ENCODE results near the gene LCE1C.

Gene LCE1C

GRCh38 chr1:152777510-152778137 is 28.8 kb downstream of the LCE1C start:
- no peaks in the 10 kb centered on the region for H3K9me3 ChIP-seq (ENCODE audit: severe bottlenecking)
- H3K27me3 ChIP-seq (ENCODE audit: insufficient read depth, poor library complexity, severe bottlenecking), result no peaks in the 10 kb centered on the region
- DNase-seq (ENCODE audit: low spot score), result no peak
- no peak overlapping the region for H3K27ac ChIP-seq (ENCODE audit: poor library complexity, severe bottlenecking)
- H3K36me3 ChIP-seq (ENCODE audit: low read depth), result no peaks in the 10 kb centered on the region
- H3K4me1 ChIP-seq (ENCODE audit: insufficient read depth, poor library complexity, severe bottlenecking), result no peaks in the 10 kb centered on the region
- no peak for ATAC-seq (ENCODE audit: low read depth)
- H3K4me3 ChIP-seq (ENCODE audit: severe bottlenecking), result no peak overlapping the region
- peak; percentile 30 for TF ChIP-seq CTCF (IDR thresholded peaks at IDR 0.05; ENCODE audit: poor library complexity, severe bottlenecking)

- DNase-seq (ENCODE audit: low spot score) (no peak), ATAC-seq (ENCODE audit: low read depth) (no peak)
- Histone ChIP-seq H3K27ac (ENCODE audit: poor library complexity, severe bottlenecking) (no peak overlapping the region), H3K27me3 (ENCODE audit: insufficient read depth, poor library complexity, severe bottlenecking) (no peaks in the 10 kb centered on the region), H3K4me1 (ENCODE audit: insufficient read depth, poor library complexity, severe bottlenecking) (no peaks in the 10 kb centered on the region), H3K4me3 (ENCODE audit: severe bottlenecking) (no peak overlapping the region), H3K36me3 (ENCODE audit: low read depth) (no peaks in the 10 kb centered on the region), H3K9me3 (ENCODE audit: severe bottlenecking) (no peaks in the 10 kb centered on the region)
- no peak for TF ChIP-seq CTCF (IDR thresholded peaks at IDR 0.05; ENCODE audit: poor library complexity, severe bottlenecking)
Observed at GRCh38 chr1:152776361-152776760, 30.1 kb downstream of the LCE1C start.

- Histone ChIP-seq H3K27me3 (ENCODE audit: insufficient read depth, poor library complexity, severe bottlenecking) (no peaks in the 10 kb centered on the region), H3K36me3 (ENCODE audit: low read depth) (no peaks in the 10 kb centered on the region), H3K4me1 (ENCODE audit: insufficient read depth, poor library complexity, severe bottlenecking) (peaks cover 4% of the 10 kb centered on the region), H3K27ac (ENCODE audit: poor library complexity, severe bottlenecking) (no peak within 1 kb of the TSS), H3K9me3 (ENCODE audit: severe bottlenecking) (no peaks in the 10 kb centered on the region), H3K4me3 (ENCODE audit: severe bottlenecking) (no peak within 1 kb of the TSS)
- no peak for TF ChIP-seq CTCF (IDR thresholded peaks at IDR 0.05; ENCODE audit: poor library complexity, severe bottlenecking)
- ATAC-seq (ENCODE audit: low read depth), result 0 out of 3 replicates have a peak, but pooled peaks have one; percentile 48
- no peak for DNase-seq (ENCODE audit: low spot score)
Observed at GRCh38 chr1:152774875-152775274, 31.6 kb downstream of the LCE1C start, which contains the start of gene LCE1F. LCE1F (plus strand) TSS chr1:152775140; CDS start chr1:152776372, 1,232 bp downstream.

- DNase-seq (ENCODE audit: low spot score), result no peak
- Histone ChIP-seq H3K4me1 (ENCODE audit: insufficient read depth, poor library complexity, severe bottlenecking) (peaks cover 18% of the 10 kb centered on the region), H3K4me3 (ENCODE audit: severe bottlenecking) (no peak overlapping the region), H3K27ac (ENCODE audit: poor library complexity, severe bottlenecking) (peak overlapping the region; percentile 42), H3K36me3 (ENCODE audit: low read depth) (no peaks in the 10 kb centered on the region), H3K27me3 (ENCODE audit: insufficient read depth, poor library complexity, severe bottlenecking) (no peaks in the 10 kb centered on the region), H3K9me3 (ENCODE audit: severe bottlenecking) (no peaks in the 10 kb centered on the region)
- TF ChIP-seq CTCF (IDR thresholded peaks at IDR 0.05; ENCODE audit: poor library complexity, severe bottlenecking), result no peak
- peak; percentile 24; the same call in 1 of the 3 replicates for ATAC-seq (ENCODE audit: low read depth)
Observed at GRCh38 chr1:152770411-152770810, 36.0 kb downstream of the LCE1C start.

GRCh38 chr1:152768847-152769533 is 37.5 kb downstream of the LCE1C start:
- Histone ChIP-seq H3K4me1 (ENCODE audit: insufficient read depth, poor library complexity, severe bottlenecking) (peaks cover 18% of the 10 kb centered on the region), H3K9me3 (ENCODE audit: severe bottlenecking) (no peaks in the 10 kb centered on the region), H3K36me3 (ENCODE audit: low read depth) (no peaks in the 10 kb centered on the region), H3K27ac (ENCODE audit: poor library complexity, severe bottlenecking) (peak overlapping the region; percentile 42), H3K27me3 (ENCODE audit: insufficient read depth, poor library complexity, severe bottlenecking) (no peaks in the 10 kb centered on the region), H3K4me3 (ENCODE audit: severe bottlenecking) (no peak overlapping the region)
- TF ChIP-seq CTCF (IDR thresholded peaks at IDR 0.05; ENCODE audit: poor library complexity, severe bottlenecking), result peak; percentile 23
- ATAC-seq (ENCODE audit: low read depth) (peak; percentile 79), DNase-seq (ENCODE audit: low spot score) (no peak)
